ENCODE results near the gene KRI1.

KRI1 gene

GRCh38 chr19:10518444-10519361, 47.1 kb downstream of the KRI1 start:
- no peak for DNase-seq (ENCODE audit: low read depth)

- DNase-seq (ENCODE audit: low read depth) = no peak
These were observed 47.9 kb downstream of the KRI1 start for GRCh38 chr19:10517760-10518443.

- DNase-seq (ENCODE audit: low read depth) = no peak
These were observed 48.5 kb downstream of the KRI1 start, which contains the start of gene S1PR5 for GRCh38 chr19:10517361-10517759. Gene S1PR5 (minus strand): TSS chr19:10517447. CDS start chr19:10515011, 2,436 bp downstream.

- DNase-seq (ENCODE audit: low read depth) = no peak
These were observed 49.0 kb downstream of the KRI1 start for GRCh38 chr19:10516671-10517286.

GRCh38 chr19:10516064-10516385, 49.8 kb downstream of the KRI1 start:
- DNase-seq (ENCODE audit: low read depth) = no peak

GRCh38 chr19:10514211-10515145, 51.3 kb downstream of the KRI1 start:
- no peak for DNase-seq (ENCODE audit: low read depth)

- no peak for DNase-seq (ENCODE audit: low read depth)
These were observed 52.6 kb downstream of the KRI1 start for GRCh38 chr19:10513223-10513622.

- DNase-seq (ENCODE audit: low read depth) = peak; percentile 52
These were observed 55.5 kb downstream of the KRI1 start for GRCh38 chr19:10510301-10510802.

- no peak for DNase-seq (ENCODE audit: low read depth)
These were observed 57.1 kb downstream of the KRI1 start for GRCh38 chr19:10508707-10509106.

- no peak for DNase-seq (ENCODE audit: low read depth)
These were observed 57.8 kb downstream of the KRI1 start for GRCh38 chr19:10508036-10508435.

- peak; percentile 78 for DNase-seq (ENCODE audit: low read depth)
These were observed 60.1 kb downstream of the KRI1 start for GRCh38 chr19:10505583-10506229.
